Testis (tissue), 2 donors: ENCODE data around the gene F13B.

ENCODE experiments used
- CTCF ChIP-seq, 3 experiments: fragments of 450-650 bp in 2 of 3; fragments of 200-600 bp in 1 of 3; sonication (generic) in 1 of 3; IDR thresholded peaks; one replicate each; pipeline ENCODE4 v1.5.1; 2016 to 2019; ENCODE audit warnings: antibody characterized with exemption in 3 of 3, mild to moderate bottlenecking in 2 of 3, moderate library complexity in 1 of 3
- POLR2A ChIP-seq: fragments of 450-650 bp; IDR thresholded peaks from one replicate; pipeline ENCODE4 v1.6.1; 2017; ENCODE audit warnings: antibody characterized with exemption, mild to moderate bottlenecking, moderate library complexity

- TF ChIP-seq CTCF (IDR thresholded peaks at IDR 0.05) (no peak), POLR2A (no peak)
Measured at GRCh38 chr1:196997423-196997822, 69.6 kb downstream of the F13B start.
